ENCODE results near the gene NWD2.
"Not testable (repeated sequence)": the region's sequence is repeated elsewhere in the genome, so short reads cannot be mapped to it uniquely, and the experiment has no call there.

NWD2 gene

DNA sequence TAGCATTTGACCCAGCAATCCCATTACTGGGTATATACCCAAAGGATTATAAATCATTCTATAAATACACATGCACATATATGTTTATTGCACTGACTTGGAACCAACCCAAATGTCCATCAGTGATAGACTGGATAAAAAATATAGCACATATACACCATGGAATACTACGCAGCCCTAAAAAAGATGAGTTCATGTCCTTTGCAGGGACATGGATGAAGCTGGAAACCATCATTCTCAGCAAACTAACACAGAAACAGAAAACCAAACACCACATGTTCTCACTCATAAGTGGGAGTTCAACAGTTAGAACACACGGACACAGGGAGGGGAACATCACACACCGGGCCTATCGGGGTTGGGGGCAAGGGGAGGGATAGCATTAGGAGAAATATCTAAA is 250.8 kb downstream of the NWD2 start:
- not testable (repeated sequence) for DNase-seq
